ENCODE measurements around the gene VCAM1. TPM values are rescaled to one million over a fixed set of nuclear protein-coding genes. Genes with fewer than 3 reads are reported as not detected.

The VCAM1 gene
- total and polyA plus RNA-seq, 2 of the 8 experiments (the other 6 are each of a cell fraction or from before 2014, with no cell fraction given): 0.21 TPM; not detected in 1

DNA sequence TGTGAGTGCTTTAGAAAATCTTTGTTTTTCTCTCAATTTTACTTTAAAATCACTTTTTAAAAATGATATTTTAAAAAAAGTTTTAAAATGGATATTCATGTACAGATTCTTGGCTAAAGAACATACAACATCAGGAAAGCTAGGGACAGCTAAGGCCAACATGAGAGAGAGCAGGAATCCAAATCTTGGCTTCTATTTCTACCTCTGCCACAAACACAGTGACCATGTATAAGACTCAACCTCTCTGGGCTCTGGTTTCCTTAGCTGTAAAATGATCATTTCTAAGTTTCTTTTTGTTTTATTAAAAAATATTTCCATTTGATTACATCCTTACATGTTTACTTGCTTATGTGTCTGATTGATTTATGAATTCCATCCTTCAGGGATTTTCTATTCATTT lies 1.2 kb downstream of the VCAM1 start:
- H4K5ac ChIP-seq (ENCODE audit: insufficient read length, low read depth, low read length): no peak overlapping the region
- H3K4me3 ChIP-seq (ENCODE audit: extremely low read depth in 1 of 4, insufficient read depth in 2 of 4, low read depth in 3 of 4, low read length in 4 of 4): no peak overlapping the region
- no peaks in the 10 kb centered on the region for H3K79me1 ChIP-seq (ENCODE audit: low read depth, low read length)
- H4K91ac ChIP-seq (replicated peaks; ENCODE audit: insufficient read length, low read length): no peak overlapping the region
- no peaks in the 10 kb centered on the region for H3K79me2 ChIP-seq (ENCODE audit: control insufficient read depth in 1 of 2, insufficient read depth in 2 of 2, low read length in 2 of 2)
- H3K4me2 ChIP-seq (ENCODE audit: insufficient read depth in 1 of 2, low read depth in 2 of 2, low read length in 2 of 2): no peak overlapping the region
- no peak overlapping the region for H2BK120ac ChIP-seq (replicated peaks; ENCODE audit: low read depth, low read length)
- ChIA-PET CTCF (ENCODE audit: partially characterized antibody) (interaction anchor here (2.2 kb wide), 1 partner anchor 99 kb away, joined by 7 read pairs; no protein-coding TSS in a partner anchor), POLR2A (ENCODE audit: partially characterized antibody) (no interaction called here)
- no peak for DNase-seq (ENCODE audit: low read depth in 1 of 2, low spot score in 2 of 2)
- H3K23me2 ChIP-seq (ENCODE audit: low read depth, low read length): no peaks in the 10 kb centered on the region
- H3K23ac ChIP-seq (ENCODE audit: insufficient read length): no peak overlapping the region
- no peak overlapping the region for H2BK20ac ChIP-seq (ENCODE audit: low read length)
- no peaks in the 10 kb centered on the region for H3K36me3 ChIP-seq (ENCODE audit: control insufficient read depth in 2 of 4, insufficient read depth in 4 of 4, low read length in 3 of 4)
- H3K4me1 ChIP-seq (replicated peaks in 1 of 4; ENCODE audit: control insufficient read depth in 3 of 4, insufficient read depth in 4 of 4, low read length in 3 of 4): peaks cover 0 to 4% (median under 1%) of the 10 kb centered on the region in 4 experiments; a peak in 4 of 7 replicates
- no peak overlapping the region for H3K18ac ChIP-seq (ENCODE audit: extremely low read depth, low read length)
- H2BK5ac ChIP-seq (ENCODE audit: low read depth, low read length): no peak overlapping the region
- H3K14ac ChIP-seq (ENCODE audit: insufficient read length): no peak overlapping the region
- peaks cover 0 to 3% (median 0%) of the 10 kb centered on the region in 4 experiments; a peak in 2 of 7 replicates for H3K27me3 ChIP-seq (replicated peaks in 1 of 4; ENCODE audit: control insufficient read depth in 3 of 4, extremely low read depth in 1 of 4, insufficient read depth in 3 of 4, low read length in 3 of 4)
- H3K9ac ChIP-seq (replicated peaks in 1 of 4; ENCODE audit: extremely low read depth in 1 of 4, low read depth in 3 of 4, low read length in 3 of 4): no peak overlapping the region
- FAIRE-seq: no peak
- H3K56ac ChIP-seq (replicated peaks; ENCODE audit: insufficient read length, low read depth, low read length): no peak overlapping the region
- H2BK15ac ChIP-seq (ENCODE audit: low read length): no peak overlapping the region
- no peak overlapping the region for H2AFZ ChIP-seq (ENCODE audit: low read length)
- H2AK5ac ChIP-seq (ENCODE audit: low read depth, low read length): no peak overlapping the region
- H3K9me3 ChIP-seq (ENCODE audit: insufficient read depth in 2 of 2, low read depth in 1 of 2, low read length in 1 of 2): no peaks in the 10 kb centered on the region
- H2BK12ac ChIP-seq (ENCODE audit: low read depth, low read length): no peak overlapping the region
- H4K8ac ChIP-seq (ENCODE audit: extremely low read depth, insufficient read depth, low read length): no peak overlapping the region
- H3K27ac ChIP-seq (ENCODE audit: low read depth, low read length): no peak overlapping the region
- H3K4ac ChIP-seq (replicated peaks; ENCODE audit: insufficient read length, low read depth, low read length): no peak overlapping the region
- H4K20me1 ChIP-seq (replicated peaks in 1 of 2; ENCODE audit: control insufficient read depth in 1 of 2, insufficient read depth in 2 of 2, low read length in 2 of 2): no peaks in the 10 kb centered on the region
- TF ChIP-seq BCL11A (IDR thresholded peaks at IDR 0.05; ENCODE audit: low read depth in 2 of 2, low read length in 2 of 2) (no peak), POU5F1 (IDR thresholded peaks at IDR 0.05; ENCODE audit: low read depth, low read length) (no peak), POLR2A (IDR thresholded peaks at IDR 0.05; ENCODE audit: control extremely low read depth in 1 of 2, low read depth in 2 of 2, low read length in 2 of 2) (no peak), SP4 (IDR thresholded peaks at IDR 0.05; ENCODE audit: low read length) (no peak), TBP (IDR thresholded peaks at IDR 0.05; ENCODE audit: low read depth, low read length) (no peak), KDM1A (IDR thresholded peaks at IDR 0.05; ENCODE audit: borderline replicate concordance, low read length) (no peak), TAF7 (optimal IDR thresholded peaks at IDR 0.05; ENCODE audit: borderline replicate concordance, low read depth, low read length) (no peak), SP1 (IDR thresholded peaks at IDR 0.05; ENCODE audit: low read depth, low read length) (no peak), JUND (IDR thresholded peaks at IDR 0.05; ENCODE audit: low read length) (no peak)
- TF ChIP-seq, protein P1, sequence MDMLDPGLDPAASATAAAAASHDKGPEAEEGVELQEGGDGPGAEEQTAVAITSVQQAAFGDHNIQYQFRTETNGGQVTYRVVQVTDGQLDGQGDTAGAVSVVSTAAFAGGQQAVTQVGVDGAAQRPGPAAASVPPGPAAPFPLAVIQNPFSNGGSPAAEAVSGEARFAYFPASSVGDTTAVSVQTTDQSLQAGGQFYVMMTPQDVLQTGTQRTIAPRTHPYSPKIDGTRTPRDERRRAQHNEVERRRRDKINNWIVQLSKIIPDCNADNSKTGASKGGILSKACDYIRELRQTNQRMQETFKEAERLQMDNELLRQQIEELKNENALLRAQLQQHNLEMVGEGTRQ (IDR thresholded peaks at IDR 0.05; ENCODE audit: low read length): no peak
- TF ChIP-seq, protein P2, sequence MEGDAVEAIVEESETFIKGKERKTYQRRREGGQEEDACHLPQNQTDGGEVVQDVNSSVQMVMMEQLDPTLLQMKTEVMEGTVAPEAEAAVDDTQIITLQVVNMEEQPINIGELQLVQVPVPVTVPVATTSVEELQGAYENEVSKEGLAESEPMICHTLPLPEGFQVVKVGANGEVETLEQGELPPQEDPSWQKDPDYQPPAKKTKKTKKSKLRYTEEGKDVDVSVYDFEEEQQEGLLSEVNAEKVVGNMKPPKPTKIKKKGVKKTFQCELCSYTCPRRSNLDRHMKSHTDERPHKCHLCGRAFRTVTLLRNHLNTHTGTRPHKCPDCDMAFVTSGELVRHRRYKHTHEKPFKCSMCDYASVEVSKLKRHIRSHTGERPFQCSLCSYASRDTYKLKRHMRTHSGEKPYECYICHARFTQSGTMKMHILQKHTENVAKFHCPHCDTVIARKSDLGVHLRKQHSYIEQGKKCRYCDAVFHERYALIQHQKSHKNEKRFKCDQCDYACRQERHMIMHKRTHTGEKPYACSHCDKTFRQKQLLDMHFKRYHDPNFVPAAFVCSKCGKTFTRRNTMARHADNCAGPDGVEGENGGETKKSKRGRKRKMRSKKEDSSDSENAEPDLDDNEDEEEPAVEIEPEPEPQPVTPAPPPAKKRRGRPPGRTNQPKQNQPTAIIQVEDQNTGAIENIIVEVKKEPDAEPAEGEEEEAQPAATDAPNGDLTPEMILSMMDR (IDR thresholded peaks at IDR 0.05; ENCODE audit: control extremely low read depth in 1 of 3, insufficient read depth in 1 of 3, low read depth in 1 of 3, low read length in 3 of 3): no peak
- TF ChIP-seq, protein P3, sequence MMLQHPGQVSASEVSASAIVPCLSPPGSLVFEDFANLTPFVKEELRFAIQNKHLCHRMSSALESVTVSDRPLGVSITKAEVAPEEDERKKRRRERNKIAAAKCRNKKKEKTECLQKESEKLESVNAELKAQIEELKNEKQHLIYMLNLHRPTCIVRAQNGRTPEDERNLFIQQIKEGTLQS (IDR thresholded peaks at IDR 0.05; ENCODE audit: insufficient read depth, low read depth, low read length): no peak

Measured in H1 (cell line).